T follicular helper cell (primary cell): ENCODE measurements around the gene RYR1.
A peak's percentile ranks its signal among the peaks of the same experiment; 100 is the strongest.
"Not testable (repeated sequence)": the region's sequence is repeated elsewhere in the genome, so short reads cannot be mapped to it uniquely, and the experiment has no call there.

Experiments used
- DNase-seq: peaks from one replicate; pipeline ENCODE4 v3.0.0-alpha.2; 2020; ENCODE audit warnings: low read depth

The RYR1 gene

GRCh38 chr19:38616265-38616664, 182.8 kb downstream of the RYR1 start:
- no peak for DNase-seq

DNA sequence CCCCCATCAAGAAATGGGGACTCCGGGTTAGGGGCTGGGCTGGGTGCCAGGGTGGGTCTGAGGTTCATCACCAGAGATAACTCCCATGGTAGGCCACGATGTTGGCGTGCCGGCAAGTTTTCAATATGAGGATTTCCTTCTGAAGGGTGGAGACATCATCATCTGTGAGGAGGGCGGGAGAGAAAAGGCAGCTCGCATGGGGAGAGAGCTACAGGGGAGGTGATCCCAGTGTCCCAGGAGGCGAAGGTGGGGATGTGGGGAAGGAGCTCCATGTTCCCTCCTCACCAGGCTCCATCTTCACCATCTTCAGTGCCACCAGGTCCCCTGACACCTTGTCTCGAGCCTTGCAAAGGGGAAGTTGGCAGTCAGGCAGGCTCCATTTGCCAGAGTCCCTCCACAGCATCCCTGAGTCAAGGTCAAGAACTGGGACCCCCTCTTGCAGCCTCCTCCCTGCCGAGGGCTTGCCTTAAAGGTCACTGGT, 183.8 kb downstream of the RYR1 start:
- DNase-seq: no peak

GRCh38 chr19:38617764-38618589, 184.5 kb downstream of the RYR1 start, which contains the start of gene MAP4K1:
TSS of gene MAP4K1 (minus strand) at chr19:38617953. CDS start at chr19:38617895, 58 bp downstream.
- peak; percentile 53 for DNase-seq

DNA sequence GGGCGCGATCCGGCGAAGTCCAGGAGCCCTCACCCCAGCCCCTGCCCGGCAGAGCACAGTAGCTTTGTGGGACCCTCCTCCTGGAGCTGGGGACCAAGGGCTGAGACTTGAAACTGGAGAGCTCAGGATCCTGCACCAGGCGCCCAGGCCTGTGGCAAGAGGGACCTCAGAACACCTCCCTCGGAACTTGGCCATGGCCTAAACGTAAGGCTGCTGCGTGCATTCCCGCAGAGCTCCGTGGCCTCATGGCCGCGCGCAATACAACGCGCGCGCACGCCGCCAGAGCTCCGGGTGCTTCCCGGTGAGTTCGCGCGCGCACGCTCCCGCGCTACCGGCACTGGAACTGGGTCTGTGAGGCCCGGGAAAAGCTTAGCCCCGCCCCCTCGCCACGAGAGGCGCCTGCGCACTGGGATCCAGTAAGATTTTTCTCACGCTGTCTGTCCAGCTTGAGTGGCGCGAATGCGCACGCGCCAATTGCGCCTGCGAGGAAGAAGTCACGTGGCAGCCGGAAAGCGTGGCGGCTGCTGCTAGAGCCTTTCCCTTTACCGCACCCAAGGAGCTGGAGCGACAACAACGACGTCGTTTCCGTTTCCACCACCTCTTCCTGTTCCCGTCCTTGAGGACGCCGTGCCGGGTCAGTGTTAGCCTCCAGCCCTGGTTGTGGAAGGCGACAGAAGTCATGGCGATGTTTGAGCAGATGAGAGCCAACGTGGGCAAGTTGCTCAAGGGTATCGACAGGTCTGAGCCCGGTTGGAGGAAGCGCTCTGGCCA, 185.3 kb downstream of the RYR1 start, which contains the start of gene EIF3K:
Gene EIF3K (plus strand): TSS at position 599 of the 771 bp plus-strand sequence. CDS start 81 bp downstream, at position 680.
- DNase-seq: peak; percentile 94

DNA sequence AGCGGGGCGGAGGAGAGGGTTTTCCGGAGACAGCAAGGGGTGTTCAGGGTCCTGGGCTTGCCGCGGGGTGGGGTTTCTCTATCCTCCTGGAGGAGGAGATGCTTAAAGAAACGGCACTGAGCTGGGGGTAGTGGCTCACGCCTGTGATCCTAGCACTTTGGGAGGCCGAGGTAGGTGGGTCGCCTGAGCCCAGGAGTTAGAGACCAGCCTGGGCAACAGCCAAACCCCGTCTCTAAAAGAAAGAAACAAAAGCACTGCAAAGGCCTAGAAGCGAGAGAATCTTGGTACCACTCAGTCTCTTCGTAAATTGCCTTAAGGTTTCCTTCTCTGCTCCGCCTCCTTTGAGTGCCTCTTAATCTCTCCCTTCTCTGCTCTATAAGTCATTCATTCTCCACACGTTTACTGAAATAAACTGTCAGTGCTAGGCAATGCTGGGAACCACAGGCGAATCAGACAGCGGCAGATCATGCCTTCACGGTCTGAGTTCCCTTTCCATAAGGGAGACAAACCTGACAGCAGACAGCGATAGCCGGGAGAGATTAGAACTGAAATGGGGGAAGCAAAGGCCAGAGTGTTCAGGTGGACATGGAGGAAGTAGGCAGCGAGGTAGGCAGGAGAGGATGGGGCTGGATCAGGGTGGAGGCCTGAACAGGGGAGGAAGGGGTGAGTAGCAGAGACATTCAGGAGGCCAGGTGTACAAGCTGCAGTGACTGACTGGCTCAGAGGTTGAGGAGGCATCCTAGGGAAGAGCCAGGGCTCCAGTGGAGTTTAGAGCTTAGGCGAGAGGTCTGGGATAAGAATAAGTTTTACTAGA, 186.1 kb downstream of the RYR1 start:
- no peak for DNase-seq

DNA sequence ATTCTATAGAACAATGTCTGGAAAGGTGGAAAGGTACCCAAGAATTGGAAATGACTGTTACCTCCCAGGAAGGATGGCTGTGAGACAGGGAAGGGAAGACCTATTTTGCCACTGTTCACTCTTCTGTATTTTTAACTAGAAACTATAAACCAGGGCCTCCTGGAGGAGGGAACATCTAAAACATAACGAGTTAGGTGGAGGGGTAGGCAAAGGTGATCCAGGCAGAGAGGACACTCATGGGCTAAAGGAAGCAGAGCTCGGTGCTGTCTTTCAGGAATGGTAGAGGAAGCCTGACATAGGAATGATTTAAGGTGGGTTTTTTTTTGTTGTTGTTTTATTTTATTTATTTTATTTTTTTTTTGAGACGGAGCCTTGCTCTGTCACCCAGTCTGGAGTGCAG, 191.3 kb downstream of the RYR1 start:
- DNase-seq: no peak

DNA sequence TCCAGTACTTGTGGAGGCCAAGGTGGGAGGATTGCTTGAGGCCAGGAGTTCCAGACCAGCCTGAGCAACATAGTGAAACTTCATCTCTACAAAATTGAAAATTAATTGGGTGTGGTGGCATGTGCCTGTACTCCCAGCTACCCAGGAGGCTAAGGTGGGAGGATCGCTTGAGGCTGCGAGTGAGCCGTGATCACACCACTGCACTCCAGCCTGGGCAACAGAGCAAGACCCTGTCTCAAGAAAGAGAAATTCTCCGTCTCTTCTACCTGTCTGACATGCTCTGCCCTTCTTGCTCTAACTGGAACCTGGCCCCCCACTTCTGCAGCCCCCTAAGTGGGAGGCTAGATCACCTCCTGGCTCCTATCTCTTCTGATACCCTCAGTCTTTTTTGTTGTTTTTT, 192.9 kb downstream of the RYR1 start:
- no peak for DNase-seq

- DNase-seq: no peak
Observed at GRCh38 chr19:38629568-38629967, 196.1 kb downstream of the RYR1 start.

- not testable (repeated sequence) for DNase-seq
Observed at GRCh38 chr19:38631301-38631700, 197.8 kb downstream of the RYR1 start.

DNA sequence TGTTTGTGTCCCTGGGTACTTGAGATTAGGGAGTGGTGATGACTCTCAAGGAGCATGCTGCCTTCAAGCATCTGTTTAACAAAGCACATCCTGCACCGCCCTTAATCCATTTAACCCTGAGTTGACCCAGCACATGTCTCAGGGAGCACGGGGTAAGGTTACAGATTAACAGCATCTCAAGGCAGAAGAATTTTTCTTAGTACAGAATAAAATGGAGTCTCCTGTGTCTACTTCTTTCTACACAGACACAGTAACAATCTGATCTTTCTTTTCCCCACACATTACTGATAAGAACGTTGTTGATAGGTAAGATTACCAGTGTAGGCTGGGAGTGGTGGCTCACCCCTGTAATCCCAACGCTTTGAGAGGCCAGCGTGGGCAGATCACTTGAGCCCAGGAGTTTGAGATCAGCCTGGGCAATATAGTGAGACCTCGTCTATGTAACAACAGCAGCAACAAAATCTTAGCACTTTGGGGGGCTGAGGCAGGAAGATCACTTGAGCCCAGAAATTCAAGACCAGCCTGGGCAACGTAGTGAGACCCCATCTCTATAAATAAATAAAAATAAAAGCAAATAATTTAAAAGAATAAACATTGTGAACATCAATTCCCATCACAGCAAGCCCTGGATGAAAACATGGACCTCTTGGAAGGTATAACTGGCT, 198.5 kb downstream of the RYR1 start:
- DNase-seq: not testable (repeated sequence)

DNA sequence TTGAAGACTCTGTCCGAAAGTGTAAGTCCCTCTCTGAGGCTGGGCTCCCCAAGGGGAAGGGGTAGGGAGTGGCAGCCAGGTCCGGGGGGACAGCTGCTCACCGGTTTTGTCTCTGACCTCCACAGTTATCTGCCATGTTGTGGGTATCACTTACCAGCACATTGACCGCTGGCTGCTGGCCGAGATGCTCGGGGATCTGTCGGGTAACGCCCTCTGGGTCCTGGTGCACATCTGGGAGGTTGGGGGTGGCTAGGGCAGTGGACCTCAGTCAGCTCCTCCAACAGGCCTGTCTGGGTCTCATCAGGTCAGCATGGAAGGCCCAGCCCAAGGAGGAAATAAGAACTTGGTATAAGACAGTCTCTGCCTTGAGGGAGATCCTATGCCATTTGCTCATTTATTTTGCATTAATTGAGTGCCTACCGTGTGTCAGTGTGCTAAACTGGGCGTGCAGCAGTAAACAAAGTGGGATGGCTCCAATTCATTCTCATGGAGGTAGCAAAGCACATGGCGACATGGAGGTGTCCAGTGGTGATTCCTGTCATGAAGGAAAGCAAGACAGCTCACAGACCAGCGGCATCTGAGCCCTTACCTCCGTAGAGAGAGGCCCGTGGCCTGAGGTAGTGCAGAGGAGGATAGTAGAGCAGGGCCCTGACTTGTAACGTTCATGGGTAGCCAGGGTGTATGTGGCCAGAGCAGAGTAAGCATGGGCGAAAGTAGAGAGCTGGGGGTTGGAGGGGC, 199.2 kb downstream of the RYR1 start:
- no peak for DNase-seq

GRCh38 chr19:38634757-38635482, 201.4 kb downstream of the RYR1 start:
- DNase-seq: peak; percentile 52

GRCh38 chr19:38635483-38636399, 202.2 kb downstream of the RYR1 start:
- no peak for DNase-seq
